GM12875 (cell line): Measurements from ENCODE around the gene PHACTR1.
"Not testable (repeated sequence)": the region's sequence is repeated elsewhere in the genome, so short reads cannot be mapped to it uniquely, and the experiment has no call there.

Source experiments
- H3K4me3 ChIP-seq: one replicate; pipeline ENCODE4 v1.5.1; 2011; ENCODE audit warnings: low read depth, low read length, control low read depth
- TF ChIP-seq, protein P1 (sequence below): IDR thresholded peaks from 2 replicates; pipeline ENCODE4 v1.5.1; 2011; ENCODE audit warnings: low read depth, mild to moderate bottlenecking, control low read depth, inconsistent platforms, low read length, moderate library complexity, borderline replicate concordance; ENCODE audit not compliant: insufficient read depth

The PHACTR1 gene

DNA sequence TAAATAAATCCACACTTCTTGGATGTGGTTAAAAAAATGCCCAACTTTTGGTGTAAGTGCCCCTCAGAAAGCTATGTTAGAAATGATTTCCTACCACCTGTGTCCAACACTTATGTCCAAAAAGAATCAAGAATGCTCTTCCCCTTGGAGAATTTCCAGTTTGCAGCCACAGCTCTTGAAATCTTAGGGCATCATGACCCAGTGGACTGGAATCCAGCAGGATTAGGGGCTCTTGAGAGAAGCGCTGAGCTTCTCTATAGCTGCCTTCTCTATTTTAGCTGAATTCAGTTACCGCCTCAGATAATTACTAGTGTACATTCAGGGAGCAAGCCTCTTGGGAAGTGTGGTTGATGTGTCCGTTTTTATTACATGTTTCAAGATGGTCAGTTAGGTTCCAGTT, 2.5 kb downstream of the PHACTR1 start:
- TF ChIP-seq, protein P1, sequence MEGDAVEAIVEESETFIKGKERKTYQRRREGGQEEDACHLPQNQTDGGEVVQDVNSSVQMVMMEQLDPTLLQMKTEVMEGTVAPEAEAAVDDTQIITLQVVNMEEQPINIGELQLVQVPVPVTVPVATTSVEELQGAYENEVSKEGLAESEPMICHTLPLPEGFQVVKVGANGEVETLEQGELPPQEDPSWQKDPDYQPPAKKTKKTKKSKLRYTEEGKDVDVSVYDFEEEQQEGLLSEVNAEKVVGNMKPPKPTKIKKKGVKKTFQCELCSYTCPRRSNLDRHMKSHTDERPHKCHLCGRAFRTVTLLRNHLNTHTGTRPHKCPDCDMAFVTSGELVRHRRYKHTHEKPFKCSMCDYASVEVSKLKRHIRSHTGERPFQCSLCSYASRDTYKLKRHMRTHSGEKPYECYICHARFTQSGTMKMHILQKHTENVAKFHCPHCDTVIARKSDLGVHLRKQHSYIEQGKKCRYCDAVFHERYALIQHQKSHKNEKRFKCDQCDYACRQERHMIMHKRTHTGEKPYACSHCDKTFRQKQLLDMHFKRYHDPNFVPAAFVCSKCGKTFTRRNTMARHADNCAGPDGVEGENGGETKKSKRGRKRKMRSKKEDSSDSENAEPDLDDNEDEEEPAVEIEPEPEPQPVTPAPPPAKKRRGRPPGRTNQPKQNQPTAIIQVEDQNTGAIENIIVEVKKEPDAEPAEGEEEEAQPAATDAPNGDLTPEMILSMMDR: no peak
- H3K4me3 ChIP-seq: no peak overlapping the region

DNA sequence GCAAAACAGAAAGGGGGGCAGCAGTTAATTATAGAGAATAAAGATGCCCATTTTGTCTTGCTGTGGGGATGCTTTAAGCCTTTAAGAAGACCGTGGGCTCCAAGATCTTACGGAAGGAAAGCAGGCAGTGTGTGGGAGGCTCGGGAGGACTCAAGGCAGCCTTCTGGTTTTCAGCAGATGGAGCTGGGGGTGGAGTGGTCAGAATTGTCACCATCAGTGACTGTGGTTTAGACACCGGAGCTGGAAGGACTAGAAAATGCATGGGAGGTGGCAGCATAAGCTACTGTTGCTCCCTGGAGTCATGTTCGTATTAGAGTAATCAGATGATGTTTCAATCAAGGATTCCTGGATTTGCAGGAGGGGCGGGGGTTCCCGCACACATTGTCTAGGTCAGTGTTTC, 3.7 kb downstream of the PHACTR1 start:
- H3K4me3 ChIP-seq: no peak overlapping the region
- TF ChIP-seq, protein P1: no peak

GRCh38 chr6:12725263-12725662, 8.7 kb downstream of the PHACTR1 start:
- TF ChIP-seq, protein P1: no peak

DNA sequence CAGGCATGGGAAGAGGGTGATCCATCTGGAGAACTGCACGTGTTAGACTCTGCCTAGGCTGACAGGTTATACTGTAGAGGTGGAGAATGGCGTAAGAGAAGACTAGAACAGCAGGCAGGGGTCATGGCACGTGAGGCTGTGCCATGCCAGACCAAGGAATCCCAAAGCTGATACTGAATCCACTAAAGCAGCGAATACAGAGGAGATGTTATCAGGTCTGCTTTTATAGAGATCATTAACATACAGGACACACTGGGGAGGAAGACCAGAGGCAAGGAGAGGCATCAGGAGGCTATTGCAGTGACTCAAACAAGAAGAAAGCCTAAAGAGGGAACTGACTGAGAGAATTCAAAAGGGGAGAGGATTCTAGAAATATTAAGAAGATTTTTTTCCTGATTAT, 12.9 kb downstream of the PHACTR1 start:
- H3K4me3 ChIP-seq: no peak overlapping the region
- TF ChIP-seq, protein P1: no peak

More at GRCh38 chr6:12725263-12725662, 8.7 kb downstream of the PHACTR1 start:
- no peak overlapping the region for H3K4me3 ChIP-seq

DNA sequence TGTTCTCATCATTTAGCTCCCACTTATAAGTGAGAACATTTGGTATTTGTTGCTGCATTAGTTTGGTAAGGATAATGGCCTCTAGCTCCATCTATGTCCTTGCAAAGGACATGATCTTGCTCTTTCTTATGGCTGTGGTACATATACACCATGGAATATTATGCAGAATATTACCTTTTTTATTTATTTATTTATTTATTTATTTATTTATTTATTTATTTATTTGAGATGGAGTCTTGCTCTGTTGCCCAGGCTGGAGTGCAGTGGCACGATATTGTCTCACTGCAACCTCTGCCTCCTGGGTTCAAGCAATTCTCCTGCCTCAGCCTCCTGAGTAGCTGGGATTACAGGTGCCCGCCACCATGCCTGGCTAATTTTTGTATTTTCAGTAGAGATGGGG, 14.2 kb downstream of the PHACTR1 start:
- H3K4me3 ChIP-seq: not testable (repeated sequence)

DNA sequence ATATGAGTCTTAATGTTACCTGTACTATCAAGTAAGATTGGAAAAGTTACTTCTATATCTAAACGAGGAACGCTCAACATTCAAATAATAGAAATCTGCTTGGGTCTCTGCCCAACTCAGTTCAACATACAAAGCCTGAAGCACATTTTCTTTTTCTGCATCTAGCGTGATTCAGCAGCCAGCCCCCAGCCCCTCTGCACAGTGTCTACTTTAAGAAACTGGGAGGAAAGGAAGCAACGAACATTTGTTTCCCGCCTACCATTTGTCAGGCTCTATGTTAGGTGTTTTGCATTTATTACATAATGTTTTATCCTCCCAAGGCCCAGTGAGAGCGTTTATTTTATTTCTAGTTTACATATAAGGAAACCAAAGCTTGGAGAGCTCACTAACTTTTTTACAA, 17.3 kb downstream of the PHACTR1 start:
- TF ChIP-seq, protein P1: no peak
- H3K4me3 ChIP-seq: no peak overlapping the region

DNA sequence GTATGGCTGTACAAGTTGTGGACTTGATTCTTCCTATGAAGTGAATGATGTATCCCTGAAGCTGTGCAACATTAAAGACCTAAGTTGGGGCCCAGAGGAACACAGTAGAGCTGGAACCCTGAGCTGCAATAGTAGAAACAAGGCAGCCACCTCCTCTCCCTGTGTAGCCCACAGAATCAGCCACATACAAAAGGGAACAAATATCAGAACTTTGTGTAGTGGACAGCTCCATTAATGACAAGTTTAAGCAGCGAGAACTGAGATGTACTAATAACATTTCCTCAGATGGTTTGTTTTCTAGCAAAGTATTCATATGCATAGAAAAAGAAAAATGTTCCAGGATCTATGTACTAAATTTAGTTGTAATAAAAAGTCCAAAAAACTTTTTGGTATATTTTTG, 19.2 kb downstream of the PHACTR1 start:
- H3K4me3 ChIP-seq: no peak overlapping the region
- TF ChIP-seq, protein P1: no peak

DNA sequence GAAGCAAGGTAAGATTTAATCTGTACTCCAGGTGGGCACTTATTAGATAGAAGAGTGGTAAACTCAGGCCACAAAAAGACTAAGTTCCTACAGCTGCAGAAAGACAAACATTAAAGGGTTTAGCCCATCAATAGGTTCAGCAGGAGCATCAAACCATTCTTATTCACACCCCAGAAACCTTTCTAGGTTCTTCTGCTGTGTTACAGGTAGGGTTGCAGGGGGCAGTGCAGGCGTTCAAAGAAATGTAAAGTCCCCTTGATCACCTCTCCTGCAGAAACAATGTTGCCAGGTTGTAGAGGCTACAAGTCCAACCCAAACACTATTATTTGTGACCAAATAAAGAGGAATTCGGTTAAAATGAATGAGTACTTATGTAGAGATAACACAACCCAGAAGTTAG, 31.8 kb downstream of the PHACTR1 start:
- TF ChIP-seq, protein P1: no peak
- no peak overlapping the region for H3K4me3 ChIP-seq
